Right atrium auricular region (tissue), 2 donors: Measurements from ENCODE around the gene UNC5B. TPM values are rescaled to one million over a fixed set of nuclear protein-coding genes. Genes with fewer than 3 reads are reported as not detected.

Source experiments
- DNase-seq: peaks from one replicate; pipeline ENCODE4 v3.0.0-alpha.2; 2019; ENCODE audit warnings: low spot score
- H3K27ac ChIP-seq, 2 donors: fragments of 200-600 bp; sonication (generic); 1 replicate in 1 of 2; 2 replicates in 1 of 2; pipeline ENCODE4 v1.5.1; 2016 to 2019
- H3K27me3 ChIP-seq, 2 donors: fragments of 200-600 bp; sonication (generic); one replicate each; pipeline versions ENCODE4 v1.5.1 to v1.6.0; 2017 to 2019
- H3K36me3 ChIP-seq: fragments of 200-600 bp; sonication (generic); one replicate; pipeline ENCODE4 v1.5.1; 2016
- H3K4me1 ChIP-seq, 2 donors: fragments of 200-600 bp; sonication (generic); one replicate each; pipeline versions ENCODE4 v1.5.1 to v1.6.0; 2017 to 2019
- H3K4me3 ChIP-seq, 2 donors: fragments of 200-600 bp; sonication (generic); 1 replicate in 1 of 2; 2 replicates in 1 of 2; pipeline ENCODE4 v1.5.1; 2017 to 2019; ENCODE audit warnings: mild to moderate bottlenecking in 1 of 2, moderate library complexity in 1 of 2
- H3K9me3 ChIP-seq, 2 donors: fragments of 200-600 bp; sonication (generic); one replicate each; pipeline ENCODE4 v1.5.1; 2019
- total RNA-seq, 2 donors: library from RNA; depleted of rRNA; stranded (reverse); fragments of >200 nt; gene quantifications; one replicate each; pipeline ENCODE4 v1.1.0, GENCODE V29; 2016
- TF ChIP-seq, protein P1 (sequence below), 2 donors: fragments of 200-600 bp; sonication (generic); IDR thresholded peaks; one replicate each; pipeline ENCODE4 v1.5.1; 2019; ENCODE audit warnings: antibody characterized with exemption in 2 of 2

The UNC5B gene
- total RNA-seq, 2 donors from 2014 or later: 10.9 to 29.2 TPM

DNA sequence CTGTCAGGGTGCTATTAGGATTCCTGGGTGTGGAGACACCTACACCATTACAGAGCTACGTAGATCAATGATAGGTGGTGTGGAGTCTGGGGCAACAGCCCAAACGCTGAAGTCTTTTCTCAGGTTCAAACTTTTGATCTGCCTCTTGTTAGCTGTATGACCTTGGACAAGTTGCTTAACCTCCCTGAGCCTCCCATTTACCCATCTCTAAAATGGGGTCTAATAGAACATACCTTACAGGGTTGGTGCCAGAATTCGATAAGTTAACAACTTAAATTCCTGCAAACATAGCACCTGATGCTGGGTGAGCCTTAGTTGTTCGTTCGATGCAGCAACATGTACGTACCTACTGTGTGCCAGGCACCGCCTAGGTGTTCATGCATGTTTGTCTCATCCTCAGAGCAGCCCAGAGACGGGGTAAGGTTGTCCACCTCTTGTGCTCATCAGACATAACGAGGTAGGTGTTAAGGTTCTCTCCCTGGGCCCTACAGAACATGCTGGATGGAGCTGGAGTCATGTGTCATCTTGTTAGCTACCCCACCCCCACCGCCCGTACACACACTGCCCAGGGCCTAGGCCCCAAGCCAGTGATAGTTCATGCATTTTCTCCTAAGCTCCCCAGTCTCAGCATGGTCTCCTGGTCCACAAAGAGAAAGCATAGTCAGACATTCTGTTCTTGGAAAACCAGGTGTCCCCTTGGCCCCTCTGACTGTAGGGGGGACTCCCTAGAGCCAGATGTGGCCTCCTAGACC, 65.7 kb downstream of the UNC5B start:
- no peak overlapping the region for H3K4me3 ChIP-seq
- DNase-seq: no peak
- H3K9me3 ChIP-seq: no peaks in the 10 kb centered on the region
- H3K27ac ChIP-seq: no peak overlapping the region
- no peaks in the 10 kb centered on the region for H3K27me3 ChIP-seq
- H3K4me1 ChIP-seq: peaks cover 0 to 21% of the 10 kb centered on the region in 2 donors
- no peaks in the 10 kb centered on the region for H3K36me3 ChIP-seq
- TF ChIP-seq, protein P1, sequence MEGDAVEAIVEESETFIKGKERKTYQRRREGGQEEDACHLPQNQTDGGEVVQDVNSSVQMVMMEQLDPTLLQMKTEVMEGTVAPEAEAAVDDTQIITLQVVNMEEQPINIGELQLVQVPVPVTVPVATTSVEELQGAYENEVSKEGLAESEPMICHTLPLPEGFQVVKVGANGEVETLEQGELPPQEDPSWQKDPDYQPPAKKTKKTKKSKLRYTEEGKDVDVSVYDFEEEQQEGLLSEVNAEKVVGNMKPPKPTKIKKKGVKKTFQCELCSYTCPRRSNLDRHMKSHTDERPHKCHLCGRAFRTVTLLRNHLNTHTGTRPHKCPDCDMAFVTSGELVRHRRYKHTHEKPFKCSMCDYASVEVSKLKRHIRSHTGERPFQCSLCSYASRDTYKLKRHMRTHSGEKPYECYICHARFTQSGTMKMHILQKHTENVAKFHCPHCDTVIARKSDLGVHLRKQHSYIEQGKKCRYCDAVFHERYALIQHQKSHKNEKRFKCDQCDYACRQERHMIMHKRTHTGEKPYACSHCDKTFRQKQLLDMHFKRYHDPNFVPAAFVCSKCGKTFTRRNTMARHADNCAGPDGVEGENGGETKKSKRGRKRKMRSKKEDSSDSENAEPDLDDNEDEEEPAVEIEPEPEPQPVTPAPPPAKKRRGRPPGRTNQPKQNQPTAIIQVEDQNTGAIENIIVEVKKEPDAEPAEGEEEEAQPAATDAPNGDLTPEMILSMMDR (IDR thresholded peaks at IDR 0.05): no peak

DNA sequence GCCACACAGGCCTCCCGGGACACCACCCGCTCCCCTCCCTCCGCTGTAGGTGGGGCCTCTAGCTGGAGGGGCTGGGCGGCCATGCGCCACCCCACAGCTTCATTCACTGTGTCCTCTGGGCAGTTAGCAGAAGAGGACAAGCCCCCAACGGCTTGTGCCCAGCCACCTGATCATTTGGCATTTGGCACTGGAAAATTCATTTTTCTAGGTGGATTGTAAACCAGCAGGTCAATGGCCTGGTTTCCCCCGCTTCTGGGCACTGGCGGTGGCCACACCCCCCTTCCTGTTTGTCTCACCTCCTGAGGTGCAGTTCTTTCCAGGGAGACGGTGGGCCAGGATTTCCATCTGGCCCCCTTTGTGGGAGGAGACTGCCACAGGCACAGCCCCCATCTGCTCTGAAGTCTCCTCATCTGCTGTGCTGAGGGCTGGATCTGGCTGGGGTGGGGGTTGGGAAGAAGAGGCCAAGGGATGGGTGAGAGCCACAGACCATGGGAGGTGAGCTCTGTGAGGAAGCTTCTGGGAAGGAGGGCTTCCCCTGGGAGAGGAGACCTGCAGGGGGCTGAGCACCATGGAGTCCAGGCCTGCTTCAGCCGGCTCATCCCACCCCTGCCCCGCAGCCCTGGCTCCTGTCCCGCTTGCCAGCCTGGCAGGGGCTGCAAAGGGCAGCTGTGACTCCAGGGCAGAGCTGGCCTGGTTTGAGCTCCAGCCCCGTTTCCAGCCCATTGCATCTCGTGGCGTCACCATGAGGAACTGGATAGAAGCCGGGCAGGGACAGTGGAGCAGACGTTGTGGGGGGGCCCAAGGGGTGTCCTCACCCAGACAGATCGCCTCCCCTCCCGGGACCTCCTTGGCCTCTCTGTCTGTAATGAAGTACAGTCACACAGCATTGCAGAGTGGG, 66.6 kb downstream of the UNC5B start:
- Histone ChIP-seq H3K27me3 (no peaks in the 10 kb centered on the region), H3K4me1 (peaks cover 0 to 21% of the 10 kb centered on the region in 2 donors), H3K27ac (no peak overlapping the region), H3K36me3 (no peaks in the 10 kb centered on the region), H3K9me3 (no peaks in the 10 kb centered on the region), H3K4me3 (no peak overlapping the region)
- TF ChIP-seq, protein P1 (IDR thresholded peaks at IDR 0.05): no peak
- no peak for DNase-seq

DNA sequence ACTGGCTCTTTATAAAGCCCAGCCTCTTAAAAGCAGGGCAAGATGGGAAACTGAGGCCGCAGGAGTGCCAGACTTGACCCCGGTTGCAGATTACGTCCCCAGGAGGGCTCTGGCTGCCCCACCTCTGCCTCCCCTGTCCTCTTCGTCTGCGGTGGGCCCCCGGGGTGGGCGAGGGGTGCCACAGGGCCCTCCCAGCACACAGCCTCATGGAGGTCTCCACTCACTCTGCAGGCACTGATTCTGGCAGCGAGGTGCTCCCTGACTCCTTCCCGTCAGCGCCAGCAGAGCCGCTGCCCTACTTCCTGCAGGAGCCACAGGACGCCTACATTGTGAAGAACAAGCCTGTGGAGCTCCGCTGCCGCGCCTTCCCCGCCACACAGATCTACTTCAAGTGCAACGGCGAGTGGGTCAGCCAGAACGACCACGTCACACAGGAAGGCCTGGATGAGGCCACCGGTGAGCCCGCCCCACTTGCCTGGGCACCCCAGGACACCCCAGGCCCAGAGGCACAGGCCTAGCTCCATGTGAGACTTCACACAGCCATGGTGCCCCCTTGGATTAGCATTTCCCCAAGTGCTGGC, 67.3 kb downstream of the UNC5B start:
- DNase-seq: no peak
- TF ChIP-seq, protein P1 (IDR thresholded peaks at IDR 0.05): no peak
- Histone ChIP-seq H3K36me3 (no peaks in the 10 kb centered on the region), H3K9me3 (no peaks in the 10 kb centered on the region), H3K4me3 (no peak overlapping the region), H3K27ac (no peak overlapping the region), H3K27me3 (no peaks in the 10 kb centered on the region), H3K4me1 (peaks cover 0 to 21% of the 10 kb centered on the region in 2 donors)

DNA sequence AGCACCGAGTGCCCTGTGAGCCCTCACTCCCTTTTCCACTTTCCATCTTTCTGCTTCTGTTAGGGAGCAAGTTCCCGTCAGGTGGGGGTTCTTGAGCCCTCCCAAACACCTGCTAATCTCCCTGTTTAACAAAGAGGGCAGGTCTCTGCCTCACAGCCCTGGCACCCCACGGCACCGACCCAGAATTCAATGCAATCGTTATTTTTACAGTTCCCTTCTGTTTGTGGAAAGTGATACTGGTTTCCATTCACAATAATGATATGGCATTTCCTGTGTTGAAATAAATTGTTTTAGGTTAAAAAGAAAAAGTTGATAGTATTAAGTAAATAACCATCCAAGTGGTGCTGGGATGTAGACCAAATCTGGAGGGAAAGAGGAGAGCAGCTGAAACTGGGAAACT, 67.8 kb downstream of the UNC5B start:
- TF ChIP-seq, protein P1 (IDR thresholded peaks at IDR 0.05): no peak

DNA sequence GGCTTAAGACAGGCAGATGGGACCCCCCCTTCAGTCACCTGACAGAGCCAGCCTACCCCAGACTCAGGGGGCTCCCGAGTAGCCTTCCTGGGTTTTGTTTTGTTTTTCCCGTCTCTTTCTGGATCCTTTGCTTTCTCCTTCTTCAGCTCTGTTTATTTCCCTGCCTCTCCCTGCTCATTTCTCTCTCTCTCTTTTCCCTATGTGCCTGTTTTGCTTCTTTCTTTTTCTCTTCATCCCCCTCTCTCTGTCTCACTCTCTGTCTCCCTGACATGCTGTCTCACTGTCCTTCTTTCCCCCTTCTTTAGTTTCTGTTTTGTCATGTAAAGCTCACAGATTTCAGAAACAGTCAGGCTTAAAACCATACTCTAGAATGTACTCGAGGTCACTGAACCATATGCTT, 68.5 kb downstream of the UNC5B start:
- Histone ChIP-seq H3K4me1 (peaks cover 0 to 13% of the 10 kb centered on the region in 2 donors), H3K9me3 (no peaks in the 10 kb centered on the region), H3K4me3 (no peak overlapping the region), H3K36me3 (peaks cover 4% of the 10 kb centered on the region), H3K27ac (no peak overlapping the region), H3K27me3 (no peaks in the 10 kb centered on the region)
- TF ChIP-seq, protein P1 (IDR thresholded peaks at IDR 0.05): no peak
- no peak for DNase-seq

More for the DNA sequence above, 67.8 kb downstream of the UNC5B start:
- Histone ChIP-seq H3K27ac (no peak overlapping the region), H3K27me3 (no peaks in the 10 kb centered on the region), H3K4me3 (no peak overlapping the region), H3K9me3 (no peaks in the 10 kb centered on the region), H3K4me1 (peaks cover 0 to 17% of the 10 kb centered on the region in 2 donors), H3K36me3 (no peaks in the 10 kb centered on the region)
- no peak for DNase-seq
